ENCODE data around the gene COL9A3.

GRCh38 chr20:62829231-62830230 is 12.7 kb downstream of the COL9A3 start:
- no peak for TF ChIP-seq CTCF (IDR thresholded peaks at IDR 0.05)
- no peak for TF ChIP-seq REST (IDR thresholded peaks at IDR 0.05; ENCODE audit: insufficient read depth in 1 of 2, low read depth in 2 of 2, low read length in 1 of 2)
- TF ChIP-seq SIN3A (IDR thresholded peaks at IDR 0.05; ENCODE audit: borderline replicate concordance, insufficient read depth, low read depth, low read length), result no peak
- TF ChIP-seq POLR2AphosphoS5 (IDR thresholded peaks at IDR 0.05; ENCODE audit: low read depth, low read length), result no peak
- no peak for TF ChIP-seq TCF7L2 (IDR thresholded peaks at IDR 0.05; ENCODE audit: low read depth, low read length)
